HG03039 (cell line): ENCODE results near the gene CRYZ.
"Not testable (repeated sequence)": the region's sequence is repeated elsewhere in the genome, so short reads cannot be mapped to it uniquely, and the experiment has no call there.

ENCODE experiments used
- ATAC-seq: cut with Tn5 transposase; IDR thresholded peaks from one replicate; pipeline ENCODE4 v1.9.1; 2021; ENCODE audit warnings: mild to moderate bottlenecking, moderate library complexity; ENCODE audit not compliant: unreplicated experiment

CRYZ gene, protein sequence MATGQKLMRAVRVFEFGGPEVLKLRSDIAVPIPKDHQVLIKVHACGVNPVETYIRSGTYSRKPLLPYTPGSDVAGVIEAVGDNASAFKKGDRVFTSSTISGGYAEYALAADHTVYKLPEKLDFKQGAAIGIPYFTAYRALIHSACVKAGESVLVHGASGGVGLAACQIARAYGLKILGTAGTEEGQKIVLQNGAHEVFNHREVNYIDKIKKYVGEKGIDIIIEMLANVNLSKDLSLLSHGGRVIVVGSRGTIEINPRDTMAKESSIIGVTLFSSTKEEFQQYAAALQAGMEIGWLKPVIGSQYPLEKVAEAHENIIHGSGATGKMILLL

DNA sequence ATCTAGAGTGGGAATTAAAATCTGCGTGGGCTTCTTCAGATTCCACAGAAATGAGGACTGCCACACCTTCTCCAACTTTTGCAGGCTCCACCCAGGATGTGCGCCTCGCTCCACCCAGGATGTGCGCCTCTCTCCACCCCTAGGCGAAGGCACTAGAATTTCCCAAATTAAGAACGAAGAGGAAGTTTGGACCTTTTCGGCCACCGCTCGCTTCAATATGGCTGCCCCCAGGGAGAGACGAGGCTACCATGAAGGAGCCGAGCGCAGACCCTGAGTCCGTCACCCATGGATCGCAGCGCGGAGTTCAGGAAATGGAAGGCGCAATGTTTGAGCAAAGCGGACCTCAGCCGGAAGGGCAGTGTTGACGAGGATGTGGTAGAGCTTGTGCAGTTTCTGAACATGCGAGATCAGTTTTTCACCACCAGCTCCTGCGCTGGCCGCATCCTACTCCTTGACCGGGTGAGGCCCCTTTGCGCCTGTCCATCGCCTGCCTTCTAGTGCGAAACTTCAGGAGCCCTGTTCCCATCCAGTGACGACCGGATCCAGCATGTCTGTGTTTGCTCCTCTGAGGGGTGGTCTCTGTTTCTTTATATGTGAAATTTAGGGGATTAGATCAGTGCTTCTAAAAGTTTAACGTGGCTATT, at the start of gene CRYZ, which contains the start of gene TYW3:
Gene CRYZ, minus strand, starts transcription at position 91 of the 644 bp plus-strand sequence. CDS start 8,229 bp downstream, outside the sequence.
Gene TYW3, plus strand, starts transcription at position 193 of the 644 bp plus-strand sequence. Its CDS starts 93 bp downstream, at position 286.
- ATAC-seq, result peak; percentile 64

DNA sequence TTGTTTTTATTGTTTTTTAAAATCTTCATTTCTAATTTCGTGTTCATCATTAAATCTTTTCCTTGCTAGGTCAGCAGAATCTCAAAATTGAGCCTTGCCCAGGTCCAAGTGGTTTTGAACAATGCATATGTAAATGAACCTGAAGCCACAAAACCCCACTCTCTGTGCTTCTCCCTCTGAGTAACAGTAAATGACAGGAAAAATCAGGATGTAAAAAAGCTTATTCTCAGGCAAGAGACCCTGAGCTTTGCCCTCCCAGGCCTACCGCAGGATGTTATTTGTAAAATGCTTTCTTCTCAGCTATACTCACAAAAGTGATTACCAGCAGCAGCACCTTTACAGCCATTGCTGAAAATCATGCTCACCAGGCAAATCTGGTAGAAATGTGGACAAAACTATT, 47.7 kb upstream of the CRYZ start:
- no peak for ATAC-seq

DNA sequence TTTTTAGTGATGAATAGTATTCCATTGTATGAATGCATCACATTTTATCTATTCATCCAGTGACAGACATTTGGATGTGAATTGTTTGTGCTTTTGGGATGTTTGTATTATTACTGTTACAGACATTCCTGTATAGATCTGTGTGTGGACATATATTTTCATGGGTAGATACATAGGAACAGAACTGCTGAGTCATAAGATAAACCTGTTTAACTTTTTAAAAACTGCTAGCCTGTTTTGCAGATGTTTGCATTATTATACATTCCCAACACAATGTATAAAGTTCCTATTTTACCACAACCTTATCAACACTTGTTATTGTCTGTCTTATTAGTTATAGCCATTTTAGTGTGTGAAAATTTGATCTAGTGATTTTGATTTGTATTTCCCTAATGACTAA, 46.9 kb upstream of the CRYZ start:
- ATAC-seq, result no peak

DNA sequence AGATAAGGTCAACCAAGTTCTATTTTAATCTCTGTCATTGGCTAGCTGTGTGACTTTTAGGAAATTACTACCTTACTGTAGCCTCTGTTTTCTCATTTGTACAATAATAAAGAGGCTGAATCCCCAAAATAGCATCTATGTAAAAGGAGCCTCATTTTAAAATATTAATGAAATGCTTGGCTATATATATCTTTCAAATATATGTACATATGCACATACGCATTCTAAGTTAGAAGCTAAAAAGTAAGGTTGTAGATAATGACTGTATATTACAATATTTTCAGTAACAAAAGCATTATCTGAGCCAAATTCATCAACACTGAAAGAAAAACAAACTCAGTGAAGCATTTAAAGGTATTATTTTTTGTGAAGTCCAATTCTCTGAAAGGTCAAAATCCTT, 44.7 kb upstream of the CRYZ start:
- no peak for ATAC-seq

DNA sequence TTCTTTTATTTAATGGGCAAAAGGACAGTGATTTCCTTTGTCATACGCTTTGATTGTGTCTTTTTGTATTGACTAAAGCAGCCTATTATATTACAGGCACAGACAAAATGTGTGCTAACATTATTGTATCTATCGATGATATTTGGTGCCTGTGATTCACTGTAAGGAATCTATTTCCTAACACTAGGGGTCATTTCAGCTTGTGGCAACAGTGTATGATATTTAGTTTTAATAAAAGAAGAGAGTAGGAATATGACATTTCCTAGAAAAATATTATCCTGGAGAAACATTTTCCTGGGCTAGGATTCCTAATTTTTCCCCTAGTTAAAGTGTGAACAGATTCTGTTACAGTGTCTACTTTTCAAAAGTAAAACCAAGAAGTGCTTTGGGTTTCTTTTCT, 42.9 kb upstream of the CRYZ start:
- ATAC-seq, result no peak

DNA sequence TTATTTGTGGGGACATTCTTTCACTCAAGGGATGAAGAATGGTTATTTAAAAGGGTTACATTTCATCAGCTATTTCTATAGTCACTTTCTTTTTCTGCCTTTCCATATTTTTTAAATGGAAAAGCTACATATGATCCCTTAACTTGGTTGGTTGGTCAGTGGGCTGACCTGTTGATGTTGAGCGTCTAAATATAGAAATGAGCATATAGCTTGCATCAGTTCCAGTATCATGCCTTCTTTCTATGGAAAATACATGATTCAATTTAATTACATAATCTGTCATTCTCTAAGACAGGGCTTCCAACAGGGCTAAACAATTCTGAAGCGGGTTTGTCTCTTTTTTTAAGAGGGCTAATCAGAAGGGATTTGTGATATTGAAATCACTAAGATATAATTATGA, 40.7 kb upstream of the CRYZ start:
- ATAC-seq, result no peak

DNA sequence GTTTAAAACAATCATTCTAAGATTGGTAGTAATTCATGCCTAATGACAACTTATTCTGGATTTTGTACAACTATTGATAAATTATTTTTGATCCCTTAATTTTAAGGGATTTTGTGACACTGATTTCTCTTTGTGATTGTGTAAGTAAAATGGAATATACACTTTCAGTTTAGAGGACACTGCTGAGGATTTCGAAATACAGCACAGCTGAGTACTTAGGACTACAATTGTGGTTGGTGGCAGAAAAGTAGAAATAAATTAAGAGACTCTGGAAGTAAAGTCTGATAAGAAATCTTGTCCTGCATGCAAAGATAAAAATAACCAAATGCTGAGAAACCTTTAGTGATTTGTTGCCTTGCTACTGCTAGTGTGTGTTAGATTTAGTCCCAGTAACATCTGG, 40.1 kb upstream of the CRYZ start:
- no peak for ATAC-seq

DNA sequence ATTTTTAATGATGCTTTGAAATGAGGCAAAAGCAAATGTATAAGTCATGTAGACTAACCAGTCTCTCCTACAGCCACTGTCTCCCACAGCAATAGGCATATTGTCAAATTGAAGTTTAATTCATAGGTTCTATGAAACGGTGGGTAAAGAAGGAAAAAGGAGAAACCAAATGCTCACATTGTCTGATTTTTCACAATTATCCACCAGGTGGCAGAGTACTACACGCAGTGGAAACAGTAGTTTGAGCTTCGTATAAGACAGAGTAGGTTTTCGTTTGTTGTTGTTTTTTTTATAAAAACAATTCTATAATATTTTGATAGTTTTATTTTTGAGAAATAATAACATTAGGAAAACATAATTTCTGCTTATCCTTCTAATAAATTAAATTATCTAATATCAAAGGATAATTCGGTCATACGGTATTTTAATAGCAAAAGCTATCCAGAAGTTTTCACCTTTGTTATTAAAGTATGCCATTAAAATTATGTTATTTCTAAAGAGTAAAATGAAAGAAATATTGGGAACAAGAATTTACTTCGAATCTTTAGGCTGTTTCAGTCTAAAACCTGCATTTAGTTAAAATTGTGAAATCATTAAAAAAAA, 39.2 kb upstream of the CRYZ start:
- no peak for ATAC-seq

DNA sequence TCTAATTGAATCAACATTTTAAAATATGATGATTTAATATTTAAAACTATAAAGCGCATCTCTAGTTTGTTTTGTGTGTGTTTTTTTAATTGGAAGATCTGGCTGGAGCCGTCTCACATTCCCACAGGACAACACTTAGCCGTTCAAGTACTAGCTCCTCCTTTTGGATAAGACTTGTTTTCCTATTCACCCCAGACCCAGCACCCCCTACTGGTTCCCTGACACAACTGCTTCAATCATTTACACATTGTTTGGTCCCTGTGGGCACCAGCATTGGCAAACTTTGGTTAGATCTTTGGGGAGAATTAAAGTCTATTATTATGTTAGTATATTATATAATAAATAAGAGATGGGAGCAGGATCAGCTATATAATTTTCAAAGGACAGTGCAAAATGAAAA, 34.6 kb upstream of the CRYZ start:
- peak; percentile 39 for ATAC-seq

DNA sequence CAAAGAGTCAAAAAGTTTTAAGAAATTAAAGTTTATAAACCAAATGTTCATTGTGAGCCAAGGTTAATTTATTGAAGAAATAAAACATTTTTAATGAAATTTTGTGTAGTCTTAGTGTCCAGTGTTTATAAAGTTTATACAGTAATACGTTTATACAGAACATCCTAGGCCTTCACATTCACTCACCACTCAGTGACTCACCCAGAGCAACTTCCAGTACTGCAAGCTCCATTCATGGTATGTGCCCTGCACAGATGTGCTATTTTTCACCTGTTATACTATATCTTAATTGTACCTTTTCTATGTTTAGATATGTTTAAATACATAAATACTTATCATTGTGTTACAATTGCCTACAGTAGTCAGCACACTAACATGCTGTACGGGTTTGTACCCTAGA, 33.7 kb upstream of the CRYZ start:
- ATAC-seq, result no peak

DNA sequence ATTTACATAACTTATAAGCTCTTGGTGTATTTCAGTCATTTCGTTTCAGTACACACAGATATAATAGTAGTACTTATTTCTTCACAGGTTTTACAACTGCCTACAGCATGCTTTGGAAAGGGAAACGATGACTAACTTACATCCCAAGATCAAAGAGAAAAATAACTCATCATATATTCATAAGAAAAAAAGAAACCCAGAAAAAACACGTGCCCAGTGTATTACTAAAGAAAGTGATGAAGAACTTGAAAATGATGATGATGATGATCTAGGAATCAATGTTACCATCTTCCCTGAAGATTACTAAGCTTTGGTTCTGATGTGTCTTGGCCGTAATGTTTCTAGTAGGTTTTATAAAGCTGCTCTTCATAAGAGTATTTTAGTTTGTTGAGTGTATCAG, 31.0 kb upstream of the CRYZ start:
- no peak for ATAC-seq

DNA sequence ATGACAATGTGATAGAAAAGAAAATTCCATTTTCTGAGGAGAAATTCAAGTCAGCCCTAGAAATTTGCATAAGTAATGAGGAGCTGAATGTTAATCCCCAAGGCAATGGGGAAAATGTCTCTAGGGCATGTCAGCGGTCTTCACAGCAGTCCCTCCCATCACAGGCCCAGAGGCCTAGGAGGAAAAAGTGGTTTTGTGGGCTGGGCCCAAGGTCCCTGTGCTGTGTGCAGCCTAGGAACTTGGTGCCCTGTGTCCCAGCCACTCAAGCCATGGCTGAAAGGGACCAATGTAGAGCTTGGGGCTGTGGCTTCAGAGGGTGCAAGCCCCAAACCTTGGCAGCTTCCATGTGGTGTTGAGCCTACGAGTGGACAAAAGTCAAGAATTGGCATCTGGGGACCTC, 23.8 kb upstream of the CRYZ start:
- not testable (repeated sequence) for ATAC-seq

DNA sequence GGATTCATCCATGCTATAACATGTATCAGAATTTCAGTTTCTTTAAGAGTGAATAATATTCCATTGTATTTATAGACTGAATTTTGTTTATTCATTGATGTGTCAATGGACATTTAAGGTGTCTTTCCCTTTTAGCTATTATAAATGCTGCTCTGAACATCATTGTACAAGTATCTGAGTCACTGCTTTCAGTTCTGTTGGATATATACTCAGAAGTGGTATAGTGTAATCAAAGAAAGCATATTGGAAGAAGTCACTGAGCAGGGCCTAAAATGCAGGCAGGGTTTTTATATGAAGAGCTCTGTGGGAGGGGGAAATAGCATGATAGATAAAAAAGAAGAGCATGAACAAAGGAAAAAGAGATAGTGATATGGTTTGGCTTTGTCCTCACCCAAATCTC, 22.6 kb upstream of the CRYZ start:
- ATAC-seq, result no peak

DNA sequence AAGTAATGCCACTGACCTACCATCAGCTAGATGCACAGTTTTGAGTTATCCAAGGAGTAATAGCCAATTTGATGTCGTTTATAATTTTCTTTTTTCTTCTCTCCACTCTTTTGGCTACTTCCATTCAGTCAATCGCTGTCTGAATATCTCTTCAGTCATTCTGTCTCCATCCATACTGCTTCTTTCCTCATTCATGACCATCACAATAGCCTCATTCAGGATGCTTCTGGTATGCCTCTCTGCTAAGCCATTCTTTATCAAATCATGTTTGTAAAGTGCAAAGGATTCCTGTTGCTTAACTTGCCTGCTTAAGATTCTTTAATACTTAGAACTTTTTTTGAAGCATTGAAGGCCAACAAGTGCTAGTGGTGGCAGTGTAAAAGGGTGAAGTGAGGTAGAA, 20.3 kb upstream of the CRYZ start:
- no peak for ATAC-seq

DNA sequence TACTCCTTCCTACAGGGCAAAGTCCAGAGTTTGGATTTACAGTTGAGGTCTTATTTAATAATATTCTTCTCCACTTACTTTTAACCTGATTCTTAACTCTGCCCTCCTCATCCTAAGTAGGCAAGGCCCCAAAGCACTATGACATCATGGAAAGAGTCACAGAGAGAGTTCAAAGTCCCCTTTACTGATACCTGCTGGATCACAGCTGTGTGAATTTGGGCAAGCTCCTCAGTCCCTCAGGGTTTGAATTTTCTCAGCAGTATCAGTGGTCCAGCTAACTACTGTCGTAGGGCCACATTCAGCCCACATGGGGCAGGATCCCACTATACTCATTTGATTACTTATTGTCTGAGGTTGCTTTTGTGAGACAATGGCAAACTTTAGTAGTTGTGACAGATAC, 16.1 kb upstream of the CRYZ start:
- no peak for ATAC-seq

DNA sequence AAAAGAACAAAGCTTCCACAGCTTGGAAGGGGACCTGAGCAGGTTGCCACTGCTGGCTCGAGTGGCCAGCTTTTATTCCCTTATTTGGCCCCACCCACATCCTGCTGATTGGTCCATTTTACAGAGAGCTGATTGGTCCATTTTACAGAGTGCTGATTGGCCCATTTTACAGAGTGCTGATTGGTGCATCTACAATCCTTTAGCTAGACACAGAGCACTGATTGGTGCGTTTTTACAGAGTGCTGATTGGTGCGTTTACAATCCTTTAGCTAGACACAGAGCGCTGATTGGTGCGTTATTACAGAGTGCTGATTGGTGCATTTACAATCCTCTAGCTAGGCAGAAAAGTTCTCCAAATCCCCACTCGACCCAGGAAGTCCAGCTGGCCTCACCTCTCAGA, 12.4 kb upstream of the CRYZ start:
- ATAC-seq, result not testable (repeated sequence)

DNA sequence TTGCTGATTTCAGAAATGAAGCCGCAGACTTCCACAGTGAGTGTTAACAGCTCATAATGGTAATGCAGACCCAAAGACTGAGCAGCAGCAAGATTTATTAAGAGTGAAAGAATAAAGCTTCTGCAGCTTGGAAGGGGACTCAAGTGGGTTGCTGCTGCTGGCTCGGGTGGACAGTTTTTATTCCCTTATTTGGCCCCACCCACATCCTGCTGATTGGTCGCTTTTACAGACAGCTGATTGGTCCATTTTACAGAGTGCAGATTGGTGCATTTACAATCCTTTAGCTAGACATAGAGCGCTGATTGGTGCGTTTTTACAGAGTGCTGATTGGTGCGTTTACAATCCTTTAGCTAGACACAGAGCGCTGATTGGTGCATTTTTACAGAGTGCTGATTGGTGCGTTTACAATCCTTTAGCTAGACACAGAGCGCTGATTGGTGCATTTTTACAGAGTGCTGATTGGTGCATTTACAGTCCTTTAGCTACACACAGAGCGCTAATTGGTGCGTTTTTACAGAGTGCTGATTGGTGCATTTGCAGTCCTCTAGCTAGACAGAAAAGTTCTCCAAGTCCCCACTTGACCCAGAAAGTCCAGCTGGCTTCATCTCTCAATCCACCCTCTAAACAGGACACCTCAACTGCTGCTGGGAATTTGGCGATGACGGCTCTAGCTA, 7.6 kb upstream of the CRYZ start:
- not testable (repeated sequence) for ATAC-seq

DNA sequence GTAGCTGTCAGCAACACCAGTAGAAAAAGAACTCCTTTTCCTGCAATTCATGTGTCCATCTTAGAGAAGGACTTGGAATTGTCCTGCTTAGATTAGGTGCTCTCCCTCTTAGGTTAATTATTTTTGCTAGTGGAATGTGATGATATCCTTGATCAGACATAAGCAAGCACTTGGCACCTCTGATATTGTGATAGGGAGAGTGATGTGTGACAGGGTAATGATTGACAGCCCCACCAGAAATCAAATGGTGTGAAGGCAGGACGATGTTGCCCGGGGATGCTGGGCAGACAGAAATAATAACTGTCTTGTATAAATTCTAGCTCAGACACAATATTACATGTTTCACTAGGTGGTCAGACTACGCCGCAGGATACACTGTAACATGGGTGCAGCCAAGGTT, 4.5 kb upstream of the CRYZ start:
- ATAC-seq, result no peak

DNA sequence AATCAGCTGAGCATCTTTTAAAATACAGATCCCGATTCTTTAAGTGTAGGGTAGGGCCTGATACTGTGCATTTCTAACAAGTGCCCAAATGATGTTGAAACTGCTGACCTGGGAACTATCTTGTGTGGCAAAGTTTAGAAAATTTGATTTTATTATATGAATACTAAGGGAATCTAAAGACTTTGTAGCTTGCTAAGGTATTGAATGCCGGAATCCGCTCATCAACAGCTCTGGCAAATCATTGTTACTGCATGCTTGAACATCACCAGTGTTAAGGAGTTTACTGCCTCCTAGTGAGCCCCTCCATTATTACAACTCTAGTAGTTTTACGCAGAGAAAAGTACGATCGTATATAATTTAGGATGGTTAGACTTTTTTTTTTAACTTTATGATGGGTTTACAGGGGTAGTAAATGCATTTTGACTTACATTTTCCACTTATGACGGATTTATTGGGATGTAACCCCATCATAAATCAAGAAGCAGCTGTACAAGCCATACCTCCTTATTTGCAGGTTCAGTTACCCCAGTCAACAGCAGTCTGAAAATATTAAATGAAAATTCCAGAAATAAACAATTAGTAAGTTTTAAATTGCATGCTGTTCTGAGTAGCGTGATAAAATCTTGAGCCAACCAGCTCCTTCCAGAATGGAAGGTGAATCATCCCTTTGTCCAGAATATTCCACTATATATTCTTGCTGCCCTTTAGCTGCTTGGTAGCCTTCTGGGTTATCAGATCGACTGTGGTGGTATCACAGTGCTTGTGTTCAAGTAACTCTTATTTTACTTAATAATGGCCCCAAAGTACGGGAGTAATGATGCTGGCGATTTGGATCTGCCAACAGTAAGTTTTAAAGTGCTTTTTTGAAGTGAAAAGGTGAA, 994 bp upstream of the CRYZ start:
- peak; percentile 35 for ATAC-seq

DNA sequence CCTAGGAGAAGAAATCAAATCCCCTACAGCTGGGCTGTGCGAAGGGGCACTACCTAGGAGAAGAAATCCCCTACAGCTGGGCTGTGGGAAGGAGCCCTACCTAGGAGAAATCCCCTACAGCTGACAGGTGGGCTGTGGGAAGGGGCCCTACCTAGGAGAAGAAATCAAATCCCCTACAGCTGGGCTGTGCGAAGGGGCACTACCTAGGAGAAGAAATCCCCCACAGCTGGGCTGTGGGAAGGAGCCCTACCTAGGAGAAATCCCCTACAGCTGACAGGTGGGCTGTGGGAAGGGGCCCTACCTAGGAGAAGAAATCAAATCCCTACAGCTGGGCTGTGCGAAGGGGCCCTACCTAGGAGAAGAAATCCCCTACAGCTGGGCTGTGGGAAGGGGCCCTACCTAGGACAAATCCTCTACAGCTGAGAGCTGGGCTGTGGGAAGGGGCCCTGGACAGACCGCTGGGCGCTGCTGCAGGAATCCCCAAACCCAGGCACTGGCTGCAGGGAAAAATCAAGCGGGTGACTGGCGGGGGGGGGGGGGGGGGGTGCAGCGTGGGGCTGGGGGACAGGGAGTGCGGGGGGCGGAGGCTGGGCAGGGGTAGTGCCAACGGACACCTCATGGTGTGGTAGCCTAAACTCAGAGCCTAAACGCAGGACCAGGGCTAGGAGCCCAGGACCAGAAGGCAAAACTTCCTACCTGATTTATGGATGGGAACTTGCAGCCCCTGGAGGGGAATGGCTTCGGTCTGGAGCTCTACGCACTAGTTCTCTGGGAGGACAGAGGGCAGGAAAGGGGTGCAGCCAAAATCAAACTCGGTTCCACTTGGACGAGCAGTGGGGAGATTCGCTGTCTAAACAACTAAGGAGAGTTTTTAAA, 541 bp downstream of the CRYZ start:
- ATAC-seq, result peak; percentile 25
